ENCODE measurements around the gene TUBA1A. TPM values are rescaled to one million over a fixed set of nuclear protein-coding genes. Genes with fewer than 3 reads are reported as not detected.
"Not testable (repeated sequence)": the region's sequence is repeated elsewhere in the genome, so short reads cannot be mapped to it uniquely, and the experiment has no call there.

The TUBA1A gene
- total RNA-seq, 1 donor from 2014 or later: 1,742 TPM

DNA sequence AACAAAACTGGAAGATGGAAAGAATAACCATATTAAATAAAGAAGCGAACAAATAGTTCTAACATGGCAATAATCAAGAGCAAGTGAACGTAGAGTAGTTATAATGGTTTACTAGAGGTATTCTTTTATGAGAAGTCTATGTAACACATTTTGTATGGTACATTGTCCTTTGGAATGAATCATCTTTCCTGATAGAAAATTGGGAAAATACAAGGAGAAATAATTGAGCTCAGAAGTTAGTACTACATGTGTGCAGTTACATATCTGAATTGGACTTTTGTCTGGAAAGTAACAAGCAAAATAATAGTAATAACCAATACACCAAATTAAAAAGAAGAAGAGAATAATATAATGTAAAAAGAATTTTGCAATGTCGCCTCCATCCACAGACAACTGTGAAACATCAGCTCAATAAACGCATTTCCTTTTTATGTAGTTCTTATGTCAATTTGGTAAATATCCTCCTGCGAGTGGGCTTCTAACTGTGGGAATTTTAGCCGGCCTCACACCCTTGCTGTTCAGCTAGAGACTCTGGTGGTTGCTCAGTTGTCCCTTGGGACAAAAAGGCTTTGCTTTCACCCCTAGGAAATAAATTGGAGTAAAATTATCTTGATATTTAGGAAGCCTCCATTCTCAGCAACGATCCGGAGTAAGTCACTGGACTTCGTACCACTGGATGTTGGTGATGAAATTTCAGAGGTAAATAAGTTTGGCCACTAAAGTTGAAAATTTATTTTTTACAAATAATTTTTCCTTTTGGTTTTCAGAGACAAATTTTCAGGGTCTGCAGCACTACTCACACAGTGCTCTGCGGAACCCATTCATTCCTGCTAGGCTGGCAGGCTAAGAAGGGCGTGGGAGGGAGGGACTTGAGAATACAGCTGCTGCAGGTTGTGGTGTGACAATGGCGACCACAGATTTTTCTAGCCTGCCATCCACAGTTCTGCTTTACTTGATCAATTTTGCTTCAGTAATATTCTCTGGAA, 1.1 kb upstream of the TUBA1A start:
- Mint-ChIP-seq H3K9me3 (no peaks in the 10 kb centered on the region), H3K4me3 (peak overlapping the region; percentile 97), H3K4me1 (peaks cover 55% of the 10 kb centered on the region), H3K27me3 (ENCODE audit: low read depth) (peaks cover 20% of the 10 kb centered on the region), H3K36me3 (ENCODE audit: low read depth) (peaks cover 27% of the 10 kb centered on the region), H3K27ac (ENCODE audit: unreplicated experiment) (peak overlapping the region; percentile 81)
- DNase-seq (ENCODE audit: low read depth, low spot score): no peak
- TF ChIP-seq, protein P1, sequence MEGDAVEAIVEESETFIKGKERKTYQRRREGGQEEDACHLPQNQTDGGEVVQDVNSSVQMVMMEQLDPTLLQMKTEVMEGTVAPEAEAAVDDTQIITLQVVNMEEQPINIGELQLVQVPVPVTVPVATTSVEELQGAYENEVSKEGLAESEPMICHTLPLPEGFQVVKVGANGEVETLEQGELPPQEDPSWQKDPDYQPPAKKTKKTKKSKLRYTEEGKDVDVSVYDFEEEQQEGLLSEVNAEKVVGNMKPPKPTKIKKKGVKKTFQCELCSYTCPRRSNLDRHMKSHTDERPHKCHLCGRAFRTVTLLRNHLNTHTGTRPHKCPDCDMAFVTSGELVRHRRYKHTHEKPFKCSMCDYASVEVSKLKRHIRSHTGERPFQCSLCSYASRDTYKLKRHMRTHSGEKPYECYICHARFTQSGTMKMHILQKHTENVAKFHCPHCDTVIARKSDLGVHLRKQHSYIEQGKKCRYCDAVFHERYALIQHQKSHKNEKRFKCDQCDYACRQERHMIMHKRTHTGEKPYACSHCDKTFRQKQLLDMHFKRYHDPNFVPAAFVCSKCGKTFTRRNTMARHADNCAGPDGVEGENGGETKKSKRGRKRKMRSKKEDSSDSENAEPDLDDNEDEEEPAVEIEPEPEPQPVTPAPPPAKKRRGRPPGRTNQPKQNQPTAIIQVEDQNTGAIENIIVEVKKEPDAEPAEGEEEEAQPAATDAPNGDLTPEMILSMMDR (conservative IDR thresholded peaks at IDR 0.05): no peak

DNA sequence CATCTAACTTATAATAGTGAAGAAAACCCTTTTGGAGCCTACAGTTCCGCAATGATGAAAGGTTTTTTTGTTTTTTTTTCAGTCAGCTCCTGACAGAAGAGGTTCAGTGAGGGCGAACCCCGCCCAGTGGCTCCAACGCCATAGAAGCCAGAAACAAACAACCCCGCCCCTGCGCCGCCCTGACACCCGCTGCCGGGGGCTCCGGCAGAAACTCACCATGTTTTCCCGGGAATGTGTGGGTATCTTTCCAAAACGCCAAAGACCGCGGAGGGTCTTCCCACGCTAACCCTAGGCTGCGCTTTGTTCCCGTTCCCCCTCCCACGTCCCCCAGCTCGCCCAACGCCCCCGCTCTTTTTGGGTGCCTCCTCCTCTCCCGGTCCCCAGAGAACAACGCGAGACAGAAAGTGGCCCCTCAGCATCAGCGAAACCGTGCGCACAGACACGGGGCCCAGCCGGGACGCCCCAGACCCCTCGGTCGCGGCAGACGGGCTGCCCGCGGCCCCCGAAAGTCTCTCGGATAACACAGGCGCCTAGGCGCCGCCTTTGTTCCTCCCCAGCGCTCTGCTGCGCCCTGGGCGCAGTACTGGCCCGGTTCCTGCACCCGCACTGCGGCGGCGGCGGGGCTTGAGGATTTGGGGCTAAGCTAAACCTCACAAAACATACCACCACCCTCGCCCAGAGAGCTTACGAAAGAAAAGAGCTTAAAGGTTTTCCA, 522 bp downstream of the TUBA1A start:
- Mint-ChIP-seq H3K27ac (ENCODE audit: unreplicated experiment) (peak overlapping the region; percentile 98), H3K4me3 (peak overlapping the region; percentile 97), H3K9me3 (no peaks in the 10 kb centered on the region), H3K4me1 (peaks cover 61% of the 10 kb centered on the region), H3K36me3 (ENCODE audit: low read depth) (peaks cover 39% of the 10 kb centered on the region), H3K27me3 (ENCODE audit: low read depth) (peaks cover 32% of the 10 kb centered on the region)
- peak; percentile 55 for DNase-seq (ENCODE audit: low read depth, low spot score)
- TF ChIP-seq, protein P1 (conservative IDR thresholded peaks at IDR 0.05): peak; percentile 10

DNA sequence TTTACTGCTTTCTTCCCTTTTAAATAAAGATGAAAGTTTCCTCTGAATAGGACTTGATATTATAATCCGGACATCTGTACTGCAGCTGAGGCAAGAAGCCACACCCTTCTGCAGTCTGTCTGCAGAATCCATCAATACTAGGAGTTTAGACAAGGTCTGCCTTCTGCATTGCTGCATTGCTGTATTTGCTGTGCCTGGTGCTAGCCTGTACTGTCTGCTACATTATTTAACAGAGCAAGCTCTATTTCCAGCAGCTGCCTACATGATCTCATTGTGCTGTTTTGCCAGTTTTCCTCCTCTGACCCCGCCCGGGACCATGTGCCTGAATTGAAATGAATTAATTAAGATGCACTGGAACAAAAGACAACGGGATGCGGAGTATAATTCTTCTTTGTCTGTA, 1.7 kb downstream of the TUBA1A start:
- TF ChIP-seq, protein P1 (conservative IDR thresholded peaks at IDR 0.05): no peak
- peaks cover 37% of the 10 kb centered on the region for H3K27me3 Mint-ChIP-seq (ENCODE audit: low read depth)
- peak overlapping the region; percentile 97 for H3K4me3 Mint-ChIP-seq
- H3K36me3 Mint-ChIP-seq (ENCODE audit: low read depth): peaks cover 44% of the 10 kb centered on the region
- H3K27ac Mint-ChIP-seq (ENCODE audit: unreplicated experiment): peak overlapping the region; percentile 3
- no peaks in the 10 kb centered on the region for H3K9me3 Mint-ChIP-seq
- peak; percentile 50 for DNase-seq (ENCODE audit: low read depth, low spot score)
- H3K4me1 Mint-ChIP-seq: peaks cover 65% of the 10 kb centered on the region

GRCh38 chr12:49186307-49186706, 2.6 kb downstream of the TUBA1A start:
- not testable (repeated sequence) for H3K9me3 Mint-ChIP-seq; H3K27ac Mint-ChIP-seq (ENCODE audit: unreplicated experiment); DNase-seq (ENCODE audit: low read depth, low spot score)
- H3K4me3 Mint-ChIP-seq: peak overlapping the region; percentile 97
- H3K27me3 Mint-ChIP-seq (ENCODE audit: low read depth): peaks cover 37% of the 10 kb centered on the region
- H3K36me3 Mint-ChIP-seq (ENCODE audit: low read depth): peaks cover 44% of the 10 kb centered on the region
- H3K4me1 Mint-ChIP-seq: peaks cover 65% of the 10 kb centered on the region

- not testable (repeated sequence) for H3K27ac Mint-ChIP-seq (ENCODE audit: unreplicated experiment); H3K9me3 Mint-ChIP-seq
- peak overlapping the region; percentile 97 for H3K4me3 Mint-ChIP-seq
Observed at GRCh38 chr12:49184697-49185096, 4.2 kb downstream of the TUBA1A start.

GRCh38 chr12:49183214-49183950, 5.5 kb downstream of the TUBA1A start:
- peaks cover 32% of the 10 kb centered on the region for H3K27me3 Mint-ChIP-seq (ENCODE audit: low read depth)
- peaks cover 43% of the 10 kb centered on the region for H3K4me1 Mint-ChIP-seq
- H3K4me3 Mint-ChIP-seq: peak overlapping the region; percentile 77
- H3K27ac Mint-ChIP-seq (ENCODE audit: unreplicated experiment); DNase-seq (ENCODE audit: low read depth, low spot score); H3K9me3 Mint-ChIP-seq: not testable (repeated sequence)
- peaks cover 41% of the 10 kb centered on the region for H3K36me3 Mint-ChIP-seq (ENCODE audit: low read depth)

More at GRCh38 chr12:49184697-49185096, 4.2 kb downstream of the TUBA1A start:
- peaks cover 52% of the 10 kb centered on the region for H3K4me1 Mint-ChIP-seq
- H3K36me3 Mint-ChIP-seq (ENCODE audit: low read depth): peaks cover 44% of the 10 kb centered on the region
- H3K27me3 Mint-ChIP-seq (ENCODE audit: low read depth): peaks cover 37% of the 10 kb centered on the region
- not testable (repeated sequence) for DNase-seq (ENCODE audit: low read depth, low spot score)
